Lower leg skin (tissue), 4 donors: ENCODE data around the gene ZDHHC13. TPM values are rescaled to one million over a fixed set of nuclear protein-coding genes. Genes with fewer than 3 reads are reported as not detected.

Source experiments
- DNase-seq, 2 donors: peaks; one replicate each; pipeline ENCODE4 v3.0.0-alpha.2; 2019; ENCODE audit warnings: low spot score in 2 of 2
- H3K4me3 ChIP-seq: fragments of 200-600 bp; sonication (generic); 2 replicates; pipeline ENCODE4 v1.5.1; 2017; ENCODE audit warnings: mild to moderate bottlenecking, low read depth; ENCODE audit not compliant: poor library complexity, severe bottlenecking
- CTCF ChIP-seq, 3 donors: fragments of 450-650 bp; IDR thresholded peaks; one replicate each; pipeline ENCODE4 v1.5.1; 2016; ENCODE audit warnings: antibody characterized with exemption in 3 of 3, mild to moderate bottlenecking in 3 of 3, moderate library complexity in 2 of 3
- POLR2A ChIP-seq, 2 donors: fragments of 450-650 bp; IDR thresholded peaks; one replicate each; pipeline ENCODE4 v1.6.1; 2016 to 2017; ENCODE audit warnings: antibody characterized with exemption in 2 of 2, mild to moderate bottlenecking in 1 of 2, moderate library complexity in 1 of 2
- WGBS, 2 donors: methylation state at CpG; one replicate each; pipeline ENCODE4 v1.1.5; 2018; 5-methylcytosine and 5-hydroxymethylcytosine counted together
- intact Hi-C: fragments of 100-400 bp; cut with DNase I; formaldehyde crosslinking; loops from one replicate; pipeline ENCODE4 v1.15.0; 2023; ENCODE audit warnings: low total_unique reads
- total RNA-seq, 4 donors: library from RNA; depleted of rRNA; stranded (reverse); fragments of >200 nt; gene quantifications; one replicate each; pipeline ENCODE4 v1.1.0, GENCODE V29; 2016

Gene ZDHHC13
- total RNA-seq, 4 donors from 2014 or later, result 23.2 to 50.5 (median 37.2) TPM

DNA sequence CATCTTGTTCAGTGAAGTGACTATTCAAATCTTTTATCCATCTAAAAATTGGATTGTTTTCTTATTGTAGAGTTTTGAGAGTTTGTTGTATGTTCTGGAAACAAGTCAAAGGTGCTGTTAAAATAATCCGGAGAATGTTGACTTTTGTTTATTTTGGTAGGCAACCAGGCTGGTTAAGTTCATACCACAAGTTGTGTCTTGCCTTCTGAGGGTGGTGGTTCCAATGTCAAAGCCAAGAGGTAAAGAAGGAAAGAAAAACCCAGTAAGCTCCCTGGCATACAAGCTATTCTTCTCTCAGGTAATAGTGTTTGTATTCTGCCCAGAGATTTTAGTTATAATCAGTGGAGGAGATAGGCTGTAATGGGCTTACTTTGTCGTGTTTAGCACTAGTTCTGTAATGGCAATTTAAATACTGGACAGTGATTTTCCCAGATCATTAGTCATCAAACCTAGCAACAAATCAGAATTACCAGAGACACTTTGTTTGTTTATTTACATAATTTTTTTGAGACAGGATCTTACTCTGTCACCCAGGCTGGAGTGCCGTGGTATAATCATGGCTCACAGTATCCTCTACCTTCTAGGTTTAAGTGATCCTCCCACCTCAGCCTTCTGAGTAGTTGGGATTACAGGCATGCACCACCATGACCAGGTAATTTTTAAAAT is 99.9 kb downstream of the ZDHHC13 start:
- 31 to 35% methylated on average over 3 of the region's 3 CpGs for WGBS, 2 donors
- TF ChIP-seq CTCF (IDR thresholded peaks at IDR 0.05) (no peak), POLR2A (IDR thresholded peaks at IDR 0.05) (no peak)
- intact Hi-C loops, result no loop called here

DNA sequence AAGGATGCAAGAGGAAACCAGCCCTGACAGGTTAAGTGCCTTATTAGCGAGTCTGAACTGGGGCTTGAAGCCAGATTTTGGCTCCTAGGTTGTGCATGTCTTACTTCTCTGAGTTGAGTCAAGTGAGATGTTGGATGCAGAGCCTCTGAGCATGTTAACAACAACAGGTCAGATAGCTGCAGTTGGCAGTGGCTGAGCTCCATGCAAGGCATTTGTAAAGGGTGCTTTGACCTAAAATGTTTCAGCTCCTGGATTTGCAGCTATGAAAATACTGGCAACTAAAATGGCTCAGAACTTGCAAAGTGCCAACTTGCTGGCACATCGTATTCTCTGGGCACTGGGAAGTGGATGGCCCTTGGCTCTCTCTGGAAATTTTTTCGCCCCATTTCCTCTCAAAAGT is 101.2 kb downstream of the ZDHHC13 start:
- no peak for TF ChIP-seq POLR2A (IDR thresholded peaks at IDR 0.05)
- TF ChIP-seq CTCF (IDR thresholded peaks at IDR 0.05), result no peak
- intact Hi-C loops, result no loop called here
- 46 to 54% methylated on average over 3 of the region's 3 CpGs for WGBS, 2 donors
- no peak overlapping the region for H3K4me3 ChIP-seq
- DNase-seq, result peak in 1 of 2 donors; percentile 50

More for the DNA sequence above, 99.9 kb downstream of the ZDHHC13 start:
- no peak overlapping the region for H3K4me3 ChIP-seq
- DNase-seq, result no peak

GRCh38 chr11:19218786-19219460 is 102.0 kb downstream of the ZDHHC13 start:
- peak in 1 of 2 donors; percentile 71 for DNase-seq
- no peak for TF ChIP-seq CTCF (IDR thresholded peaks at IDR 0.05)
- no peak for TF ChIP-seq POLR2A (IDR thresholded peaks at IDR 0.05)
- H3K4me3 ChIP-seq, result no peak overlapping the region
- intact Hi-C loops, result no loop called here
- 48 to 57% methylated on average over 15 of the region's 15 CpGs for WGBS, 2 donors

- H3K4me3 ChIP-seq, result no peak overlapping the region
- no peak for DNase-seq
- TF ChIP-seq CTCF (IDR thresholded peaks at IDR 0.05) (no peak), POLR2A (IDR thresholded peaks at IDR 0.05) (no peak)
- intact Hi-C loops, result no loop called here
- 19 to 42% methylated on average over 3 of the region's 3 CpGs for WGBS, 2 donors
Measured at GRCh38 chr11:19220903-19221724, 104.1 kb downstream of the ZDHHC13 start.

GRCh38 chr11:19225123-19225522 is 108.2 kb downstream of the ZDHHC13 start:
- no peak overlapping the region for H3K4me3 ChIP-seq
- 82 to 93% methylated on average over 6 of the region's 6 CpGs for WGBS, 2 donors
- intact Hi-C loops, result no loop called here
- DNase-seq, result no peak
- TF ChIP-seq CTCF (IDR thresholded peaks at IDR 0.05) (no peak), POLR2A (IDR thresholded peaks at IDR 0.05) (no peak)
